Measurements from ENCODE around the gene HRH1. TPM values are rescaled to one million over a fixed set of nuclear protein-coding genes. Genes with fewer than 3 reads are reported as not detected.

Gene HRH1
- total RNA-seq, 2 donors from 2014 or later = 4.6 TPM

DNA sequence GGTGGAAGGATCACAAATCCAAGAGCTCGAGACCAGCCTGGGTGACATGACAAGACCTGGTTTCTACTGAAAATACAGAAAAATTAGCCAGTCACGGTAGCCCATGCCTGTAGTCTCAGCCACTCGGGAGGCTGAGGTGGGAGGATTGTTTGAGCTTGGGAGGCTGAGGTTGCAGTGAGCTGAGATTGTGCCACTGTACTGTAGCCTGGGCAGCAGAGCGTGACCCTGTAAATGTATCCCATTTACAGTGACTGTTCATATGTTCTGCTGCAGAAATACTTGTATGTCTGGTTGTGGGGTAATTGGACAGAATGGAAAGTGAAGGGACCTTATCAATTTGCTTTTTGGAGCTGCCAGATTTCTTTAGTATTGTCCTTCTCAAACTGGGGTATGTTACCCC lies 142.8 kb downstream of the HRH1 start:
- ATAC-seq (replicated peaks in 1 of 2) = no peak
- Mint-ChIP-seq H3K27me3 (ENCODE audit: low read depth) (no peaks in the 10 kb centered on the region), H3K9me3 (no peaks in the 10 kb centered on the region), H3K27ac (no peak overlapping the region), H3K36me3 (ENCODE audit: insufficient read depth in 2 of 2) (peaks cover 2 to 22% of the 10 kb centered on the region in 2 donors), H3K4me3 (no peak overlapping the region), H3K4me1 (ENCODE audit: low read depth) (peaks cover 25% of the 10 kb centered on the region)
- no peak for DNase-seq

DNA sequence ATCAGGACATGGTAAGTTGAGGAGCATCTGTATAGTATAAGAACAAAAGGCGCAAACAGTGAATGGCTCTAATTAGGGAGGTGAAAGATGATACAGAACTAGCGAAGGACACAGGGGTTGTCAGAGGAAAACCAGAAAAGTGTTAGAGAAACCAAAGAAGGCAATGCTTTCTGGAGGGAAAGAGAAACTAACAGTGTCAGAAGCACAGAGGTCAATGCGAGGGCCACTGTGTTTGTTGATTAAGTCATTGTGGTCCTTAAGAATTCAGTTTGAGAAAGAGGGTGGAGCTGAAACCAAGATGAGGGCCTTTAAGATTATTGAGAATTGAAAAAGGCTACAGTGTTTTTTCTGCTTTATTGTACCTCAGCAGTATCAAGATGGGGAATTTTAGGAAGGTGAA lies 146.7 kb downstream of the HRH1 start:
- peak in 1 of 2 donors; percentile 4 for DNase-seq
- H3K27me3 Mint-ChIP-seq (ENCODE audit: low read depth) = no peaks in the 10 kb centered on the region
- peak; percentile 78 to 90 for ATAC-seq (replicated peaks in 1 of 2)
- peaks cover 37% of the 10 kb centered on the region for H3K4me1 Mint-ChIP-seq (ENCODE audit: low read depth)
- peaks cover 5 to 34% of the 10 kb centered on the region in 2 donors for H3K36me3 Mint-ChIP-seq (ENCODE audit: insufficient read depth in 2 of 2)
- H3K4me3 Mint-ChIP-seq = peak overlapping the region in 1 of 2 donors; percentile 49
- H3K9me3 Mint-ChIP-seq = peaks cover 0 to 2% of the 10 kb centered on the region in 2 donors
- H3K27ac Mint-ChIP-seq = peak overlapping the region; percentile 89

DNA sequence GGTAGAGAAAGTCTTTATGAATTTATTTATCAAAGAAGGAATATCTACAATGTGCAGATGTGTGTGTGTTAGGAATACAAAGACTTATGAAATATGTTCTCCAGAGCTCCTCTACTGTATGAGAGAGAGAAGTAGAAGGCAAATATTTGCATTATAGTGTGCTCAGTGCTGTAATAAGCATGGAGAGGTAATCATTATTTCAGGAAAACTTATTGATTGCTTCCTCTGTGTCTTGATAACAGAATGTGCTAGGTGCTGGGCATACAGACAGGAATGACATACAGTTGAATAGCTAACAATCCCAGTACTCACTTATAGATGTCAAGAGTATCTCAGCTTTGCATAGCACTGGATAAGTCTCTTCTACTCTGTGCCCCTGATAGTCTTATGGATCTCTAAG lies 148.2 kb downstream of the HRH1 start:
- DNase-seq (no peak), ATAC-seq (replicated peaks in 1 of 2) (no peak)
- H3K36me3 Mint-ChIP-seq (ENCODE audit: insufficient read depth in 2 of 2) = peaks cover 6 to 34% of the 10 kb centered on the region in 2 donors
- H3K9me3 Mint-ChIP-seq = peaks cover 0 to 2% of the 10 kb centered on the region in 2 donors
- peak overlapping the region; percentile 56 for H3K27ac Mint-ChIP-seq
- no peaks in the 10 kb centered on the region for H3K27me3 Mint-ChIP-seq (ENCODE audit: low read depth)
- peaks cover 46% of the 10 kb centered on the region for H3K4me1 Mint-ChIP-seq (ENCODE audit: low read depth)
- no peak overlapping the region for H3K4me3 Mint-ChIP-seq

DNA sequence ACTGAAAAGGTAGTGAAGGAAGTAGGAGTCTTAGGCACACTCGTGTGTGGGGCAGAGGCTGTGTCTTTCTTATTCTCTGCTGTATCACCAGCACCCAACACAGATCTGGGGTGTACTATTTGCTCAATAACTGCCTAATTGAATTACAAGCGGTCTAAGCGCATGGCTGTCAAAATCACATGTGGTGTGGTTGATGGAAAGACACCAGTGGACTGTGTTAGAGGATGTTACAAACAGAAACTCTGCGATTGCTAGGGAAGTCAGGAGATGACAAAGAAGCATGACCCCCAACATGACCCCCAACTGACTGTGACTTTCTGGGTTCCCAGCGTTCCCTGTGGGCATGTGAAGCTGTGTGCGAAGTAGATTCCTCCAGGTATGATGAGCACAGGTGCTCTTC lies 149.9 kb downstream of the HRH1 start:
- Mint-ChIP-seq H3K27me3 (ENCODE audit: low read depth) (no peaks in the 10 kb centered on the region), H3K27ac (no peak overlapping the region), H3K4me3 (no peak overlapping the region), H3K4me1 (ENCODE audit: low read depth) (peaks cover 48% of the 10 kb centered on the region), H3K36me3 (ENCODE audit: insufficient read depth in 2 of 2) (peaks cover 16 to 44% of the 10 kb centered on the region in 2 donors), H3K9me3 (peaks cover 0 to 2% of the 10 kb centered on the region in 2 donors)
- DNase-seq = no peak
- no peak for ATAC-seq (replicated peaks in 1 of 2)

DNA sequence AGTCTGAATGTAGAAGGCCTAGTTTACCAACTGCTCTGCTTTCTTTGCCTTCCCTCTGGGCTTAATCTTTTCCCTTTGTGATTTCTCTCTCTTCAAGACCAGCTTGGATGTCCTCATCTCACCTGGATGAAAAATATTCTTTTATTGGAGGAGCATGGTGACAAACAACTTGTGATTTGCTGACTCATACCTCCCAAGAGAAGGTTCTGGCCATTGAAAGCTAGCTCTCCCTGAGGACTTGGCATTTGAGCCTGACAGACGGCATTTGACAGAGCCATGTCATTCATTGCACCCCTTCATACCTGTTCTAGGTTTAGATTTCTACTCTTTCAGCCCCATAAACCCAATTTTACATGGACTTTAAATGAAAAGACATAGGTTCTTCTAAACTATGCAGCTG lies 151.2 kb downstream of the HRH1 start:
- Mint-ChIP-seq H3K27ac (peak overlapping the region; percentile 14), H3K27me3 (ENCODE audit: low read depth) (no peaks in the 10 kb centered on the region), H3K36me3 (ENCODE audit: insufficient read depth in 2 of 2) (peaks cover 18 to 44% of the 10 kb centered on the region in 2 donors), H3K9me3 (peaks cover 0 to 2% of the 10 kb centered on the region in 2 donors), H3K4me3 (no peak overlapping the region), H3K4me1 (ENCODE audit: low read depth) (peaks cover 43% of the 10 kb centered on the region)
- ATAC-seq (replicated peaks in 1 of 2) (no peak), DNase-seq (no peak)

DNA sequence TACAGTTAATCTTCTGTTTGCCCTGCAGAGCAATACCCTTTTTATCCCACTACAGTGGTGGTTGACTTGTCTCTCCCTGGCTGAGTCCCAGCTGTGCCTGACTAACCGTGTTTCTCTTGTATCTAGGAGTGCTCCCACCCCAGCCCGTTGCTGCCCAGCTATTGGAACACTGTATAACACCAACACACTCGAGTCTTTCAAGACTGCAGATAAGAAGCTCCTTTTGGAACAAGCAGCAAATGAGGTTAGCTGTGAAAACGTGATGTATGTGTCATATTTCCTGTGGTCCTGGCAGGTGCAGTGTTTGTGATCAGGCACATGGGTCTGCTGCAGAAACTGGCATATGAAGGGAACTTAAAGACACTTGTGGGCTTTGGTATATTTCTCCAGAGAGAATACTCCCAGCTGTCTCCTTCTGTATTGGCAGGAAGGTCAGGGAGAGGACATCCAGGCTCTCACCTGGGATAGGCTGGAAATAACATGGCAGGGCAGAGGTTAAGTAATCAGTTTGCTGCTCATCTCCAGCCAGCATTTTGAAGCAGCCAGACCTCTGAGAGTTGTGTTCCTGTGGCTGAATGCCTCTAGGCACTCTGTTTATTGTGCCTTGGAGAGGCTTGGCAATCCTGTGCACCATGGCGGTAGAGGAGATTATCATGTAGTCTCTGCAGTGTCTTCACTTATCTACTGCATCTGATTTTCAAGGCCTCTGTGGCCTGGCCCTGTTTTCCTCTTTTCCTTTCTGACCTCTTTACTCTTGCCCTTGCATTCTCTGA lies 152.7 kb downstream of the HRH1 start:
- H3K4me3 Mint-ChIP-seq = peak overlapping the region; percentile 24 to 50
- peaks cover 0 to 2% of the 10 kb centered on the region in 2 donors for H3K9me3 Mint-ChIP-seq

DNA sequence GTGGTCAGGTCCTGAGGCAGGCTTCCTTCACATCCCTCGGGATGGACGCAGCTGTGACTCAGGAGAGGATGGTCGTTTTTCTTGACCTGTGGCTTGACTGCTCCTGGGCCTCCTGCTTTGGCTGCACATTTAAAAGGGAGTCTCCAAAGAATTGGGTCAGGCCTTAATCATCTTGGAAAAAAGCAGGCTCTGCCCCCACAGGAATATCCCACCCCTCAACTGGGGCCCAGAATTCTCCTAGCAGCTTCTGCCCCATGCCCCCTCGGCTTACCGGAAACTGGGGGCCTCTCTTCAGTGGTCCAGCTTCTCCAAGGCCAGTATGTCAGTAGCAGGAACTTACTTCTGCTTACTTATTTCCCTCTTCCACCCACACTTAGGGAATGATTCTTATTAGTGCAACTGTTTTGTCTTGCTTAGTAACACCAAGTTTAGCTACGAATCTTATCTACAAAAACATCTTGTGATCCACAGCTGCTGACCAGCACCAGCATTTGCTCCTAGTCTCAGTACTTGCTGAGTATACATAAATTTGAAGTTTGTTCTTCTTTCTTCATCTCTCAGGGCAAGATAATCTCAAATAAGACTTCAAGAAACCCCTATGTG lies 153.6 kb downstream of the HRH1 start:
- DNase-seq (no peak), ATAC-seq (replicated peaks in 1 of 2) (no peak)
- Mint-ChIP-seq H3K27me3 (ENCODE audit: low read depth) (no peaks in the 10 kb centered on the region), H3K4me3 (no peak overlapping the region), H3K36me3 (ENCODE audit: insufficient read depth in 2 of 2) (peaks cover 16 to 50% of the 10 kb centered on the region in 2 donors), H3K9me3 (peaks cover 0 to 2% of the 10 kb centered on the region in 2 donors), H3K27ac (no peak overlapping the region), H3K4me1 (ENCODE audit: low read depth) (peaks cover 34% of the 10 kb centered on the region)

More for the DNA sequence above, 152.7 kb downstream of the HRH1 start:
- Mint-ChIP-seq H3K27ac (no peak overlapping the region), H3K36me3 (ENCODE audit: insufficient read depth in 2 of 2) (peaks cover 16 to 51% of the 10 kb centered on the region in 2 donors), H3K27me3 (ENCODE audit: low read depth) (no peaks in the 10 kb centered on the region), H3K4me1 (ENCODE audit: low read depth) (peaks cover 34% of the 10 kb centered on the region)
- peak; percentile 92 to 95 for ATAC-seq (replicated peaks in 1 of 2)
- DNase-seq = peak; percentile 32 to 39

DNA sequence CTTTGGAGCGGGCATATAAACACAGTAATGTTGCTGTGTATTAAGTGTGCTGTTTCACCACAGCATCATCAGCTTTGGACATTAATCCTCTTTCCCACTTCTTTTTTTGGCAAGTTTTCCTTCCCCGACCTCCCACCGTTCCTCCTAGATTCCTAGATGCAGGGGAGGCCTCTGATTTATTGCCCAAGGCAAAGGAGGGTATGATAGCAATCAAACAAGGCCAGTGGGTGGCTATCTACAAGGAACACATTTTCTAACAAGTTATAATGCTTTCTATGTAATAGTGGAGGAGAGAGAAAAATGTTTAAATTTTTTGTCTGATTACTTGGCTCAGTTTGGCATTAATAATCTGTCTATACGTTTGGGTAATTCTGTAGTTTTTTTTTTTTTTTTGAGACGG lies 156.0 kb downstream of the HRH1 start:
- H3K27me3 Mint-ChIP-seq (ENCODE audit: low read depth) = no peaks in the 10 kb centered on the region
- no peaks in the 10 kb centered on the region for H3K9me3 Mint-ChIP-seq
- no peak for ATAC-seq (replicated peaks in 1 of 2)
- DNase-seq = no peak
- H3K4me3 Mint-ChIP-seq = no peak overlapping the region
- no peak overlapping the region for H3K27ac Mint-ChIP-seq
- peaks cover 13 to 47% of the 10 kb centered on the region in 2 donors for H3K36me3 Mint-ChIP-seq (ENCODE audit: insufficient read depth in 2 of 2)
- peaks cover 28% of the 10 kb centered on the region for H3K4me1 Mint-ChIP-seq (ENCODE audit: low read depth)

DNA sequence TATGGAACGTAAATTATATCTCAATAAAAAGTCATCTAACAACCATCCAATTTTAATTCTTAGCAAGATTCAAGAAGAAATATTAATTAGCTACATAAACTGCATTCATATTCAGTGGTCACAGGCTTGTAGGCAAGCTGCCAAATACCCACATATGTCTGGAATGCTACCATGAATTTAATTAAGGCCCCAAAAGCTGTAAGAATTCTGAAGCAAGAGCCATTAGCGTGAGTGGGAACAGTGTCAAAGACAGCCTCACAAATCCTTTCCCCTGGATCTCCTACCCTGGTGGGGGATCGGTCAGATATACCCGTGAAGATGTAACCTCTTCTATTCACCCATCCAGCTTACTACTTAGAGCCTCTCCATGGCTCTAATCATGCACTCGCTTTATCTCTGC lies 157.9 kb downstream of the HRH1 start:
- Mint-ChIP-seq H3K36me3 (ENCODE audit: insufficient read depth in 2 of 2) (peaks cover 20 to 53% of the 10 kb centered on the region in 2 donors), H3K27ac (no peak overlapping the region), H3K4me3 (no peak overlapping the region), H3K27me3 (ENCODE audit: low read depth) (no peaks in the 10 kb centered on the region), H3K4me1 (ENCODE audit: low read depth) (peaks cover 9% of the 10 kb centered on the region), H3K9me3 (no peaks in the 10 kb centered on the region)
- DNase-seq (no peak), ATAC-seq (replicated peaks in 1 of 2) (no peak)

Other genes with a start within 250 kb of the HRH1 start
- not detected for gene SLC6A1, start 161.7 kb upstream of the HRH1 start, total RNA-seq
- 10 to 100 TPM; 29.7 to 38.2 TPM for gene ATG7, start 117.9 kb downstream of the HRH1 start, total RNA-seq

All from activated T-cell treated with anti-CD3 and anti-CD28 coated beads, Interleukin-2, amount 50 U/mL, for 72 hours (primary cell).